Activated effector memory CD4-positive, alpha-beta T cell treated with Interleukin-2 at 50 U/mL for 16 hours (primary cell): ENCODE results near the gene DDC.

Experiments
- DNase-seq: peaks from one replicate; pipeline ENCODE4 v3.0.0-alpha.2; 2020

Gene DDC

DNA sequence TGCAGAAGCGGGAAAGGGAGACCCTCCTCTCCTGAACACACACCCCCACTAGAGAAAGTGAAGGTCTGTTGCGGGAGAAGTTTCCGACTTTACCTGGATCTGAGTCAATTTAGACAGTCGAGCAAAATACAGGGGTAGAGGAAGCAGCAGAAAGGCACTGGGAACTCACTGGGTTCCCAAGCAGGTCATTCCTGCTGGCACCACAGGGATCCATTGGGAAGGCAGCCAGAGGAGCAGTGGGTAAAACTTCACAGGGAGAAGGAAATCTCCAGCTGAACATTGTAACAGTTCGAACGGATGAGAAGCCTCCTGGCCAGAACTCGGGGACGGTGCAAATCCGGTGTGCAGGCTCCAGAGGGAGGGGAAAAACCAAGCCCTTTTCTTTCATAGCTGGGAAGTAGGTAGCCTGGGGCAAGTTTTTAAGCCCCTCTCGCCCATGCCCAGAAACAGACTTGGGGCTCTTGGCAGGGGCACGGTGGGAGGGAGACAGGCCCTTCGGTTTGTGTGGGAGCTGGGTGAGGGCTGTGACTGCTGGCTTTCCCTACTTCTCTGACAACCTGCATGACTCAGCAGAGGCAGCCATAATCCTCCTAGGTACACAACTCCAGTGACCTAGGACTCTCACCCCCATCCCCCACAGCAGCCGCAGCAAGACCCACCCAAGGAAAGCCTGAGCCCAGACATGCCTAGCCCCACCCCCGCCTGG, 51.9 kb downstream of the DDC start:
- DNase-seq, result no peak

DNA sequence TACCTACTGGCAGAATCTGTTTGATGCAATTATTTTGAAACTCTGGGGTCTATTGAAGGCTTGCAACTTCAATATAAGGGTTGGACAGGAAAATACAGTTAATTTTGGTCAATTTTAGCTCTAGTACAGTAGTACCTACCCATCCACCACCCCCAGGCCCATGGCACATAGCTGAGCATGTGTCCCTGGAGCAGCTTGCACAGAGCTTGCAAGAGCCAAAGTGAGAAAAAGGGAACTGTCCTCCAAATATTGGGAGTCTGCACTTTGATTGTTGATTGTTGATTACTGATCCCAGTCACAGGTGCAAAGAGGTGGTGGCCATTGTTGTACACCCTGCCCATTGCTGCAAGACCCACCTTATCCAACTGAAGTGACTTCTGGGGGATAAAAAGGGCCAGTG, 52.8 kb downstream of the DDC start:
- no peak for DNase-seq

DNA sequence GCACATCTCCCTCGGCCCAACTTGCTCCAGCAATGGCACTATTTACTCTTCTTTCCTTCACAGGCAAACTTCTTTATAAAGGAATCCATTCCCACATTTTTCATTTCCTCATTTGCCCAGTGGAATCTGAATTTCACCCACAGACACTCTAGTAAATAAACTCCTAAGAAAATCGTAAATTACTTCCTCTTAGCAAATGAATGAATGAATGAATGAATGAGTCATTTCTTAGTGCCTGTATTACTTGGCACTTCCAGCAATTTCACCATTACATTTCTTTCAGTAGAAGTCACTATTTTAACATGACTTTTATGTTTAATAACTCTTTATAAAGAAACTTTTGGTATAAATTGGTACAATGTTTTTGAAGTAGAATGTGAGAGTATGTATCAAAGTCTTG, 55.7 kb downstream of the DDC start:
- DNase-seq, result no peak

DNA sequence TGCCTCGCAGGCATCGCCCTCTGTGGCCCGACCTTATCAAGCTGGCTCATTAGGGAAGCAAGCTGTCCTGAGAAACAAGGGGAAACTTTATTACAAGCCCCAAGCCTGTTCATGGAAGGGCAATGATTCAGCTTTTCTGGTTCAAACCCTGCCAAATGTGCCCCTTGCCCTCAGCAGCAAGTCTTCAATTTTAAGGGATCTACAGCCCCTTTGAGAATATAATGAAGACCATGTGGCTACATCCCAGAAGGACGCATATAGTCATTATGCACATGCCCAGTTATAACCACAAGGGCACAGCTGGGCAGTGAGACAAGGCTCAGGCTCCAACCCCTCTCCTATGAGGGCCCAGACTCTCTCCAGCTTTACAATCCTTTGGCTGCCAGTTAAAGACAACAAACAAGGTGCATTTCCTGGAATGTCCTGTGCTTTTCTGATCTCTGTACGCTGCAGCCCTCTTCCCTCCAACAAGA, 56.7 kb downstream of the DDC start:
- no peak for DNase-seq

DNA sequence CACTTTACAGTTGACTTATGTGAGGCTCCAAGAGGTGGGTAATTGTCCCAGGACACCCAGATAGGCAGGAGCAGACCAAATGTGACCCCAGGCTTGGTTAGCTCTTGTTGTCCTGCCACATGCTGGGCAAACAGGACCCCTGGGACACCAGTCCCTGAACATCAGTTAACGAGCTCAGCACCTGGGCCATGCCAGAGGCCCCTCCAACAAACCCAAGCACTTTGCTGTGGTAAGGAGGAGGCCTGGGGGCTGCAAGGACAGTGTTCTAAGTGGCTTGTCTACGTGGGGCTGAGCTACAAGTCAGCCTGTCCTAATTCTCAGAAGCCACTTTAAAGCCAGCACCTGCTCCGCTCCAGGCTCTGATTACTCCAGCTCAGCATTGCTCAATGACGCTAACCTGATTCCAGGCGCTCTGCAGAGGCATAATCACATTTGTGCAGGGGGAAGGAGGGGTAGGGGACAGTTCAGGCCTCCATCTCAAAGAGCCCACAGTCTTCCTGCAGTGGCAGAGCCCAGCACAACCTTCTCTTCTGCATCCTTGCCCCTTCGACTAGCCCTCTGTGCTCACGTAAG, 57.2 kb downstream of the DDC start:
- no peak for DNase-seq

DNA sequence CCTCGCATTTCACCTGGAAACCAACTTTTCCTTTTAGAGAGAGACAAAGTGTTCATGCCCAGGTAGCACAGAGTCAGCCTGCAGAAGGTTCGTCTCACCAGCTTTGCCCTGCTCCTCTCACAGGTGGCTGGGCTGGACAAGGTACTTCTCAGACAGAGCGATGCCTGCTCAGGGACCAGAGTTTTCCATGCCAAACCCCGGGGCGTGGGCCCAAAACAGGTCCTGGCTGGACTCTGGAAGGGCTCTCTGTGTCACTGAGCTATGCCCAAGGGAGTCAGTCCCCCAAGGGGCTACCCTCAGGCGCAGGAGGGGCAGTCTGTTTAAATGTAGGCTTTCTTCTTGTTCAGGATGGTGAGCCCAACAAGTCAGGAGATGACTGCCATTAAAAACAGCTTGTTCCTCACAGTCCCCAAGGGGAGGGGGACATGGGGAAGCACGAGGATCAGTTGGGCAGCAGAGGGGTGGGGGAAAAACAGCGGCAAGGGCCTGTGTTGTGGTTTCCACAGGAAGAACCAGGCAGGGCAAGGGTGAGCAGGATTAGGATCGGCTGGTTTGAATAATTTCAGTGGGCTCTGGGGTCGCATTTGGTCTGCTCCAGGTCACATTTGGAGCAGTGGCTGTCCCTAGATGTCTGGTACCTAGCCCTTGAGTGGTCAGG, 59.5 kb downstream of the DDC start:
- no peak for DNase-seq

DNA sequence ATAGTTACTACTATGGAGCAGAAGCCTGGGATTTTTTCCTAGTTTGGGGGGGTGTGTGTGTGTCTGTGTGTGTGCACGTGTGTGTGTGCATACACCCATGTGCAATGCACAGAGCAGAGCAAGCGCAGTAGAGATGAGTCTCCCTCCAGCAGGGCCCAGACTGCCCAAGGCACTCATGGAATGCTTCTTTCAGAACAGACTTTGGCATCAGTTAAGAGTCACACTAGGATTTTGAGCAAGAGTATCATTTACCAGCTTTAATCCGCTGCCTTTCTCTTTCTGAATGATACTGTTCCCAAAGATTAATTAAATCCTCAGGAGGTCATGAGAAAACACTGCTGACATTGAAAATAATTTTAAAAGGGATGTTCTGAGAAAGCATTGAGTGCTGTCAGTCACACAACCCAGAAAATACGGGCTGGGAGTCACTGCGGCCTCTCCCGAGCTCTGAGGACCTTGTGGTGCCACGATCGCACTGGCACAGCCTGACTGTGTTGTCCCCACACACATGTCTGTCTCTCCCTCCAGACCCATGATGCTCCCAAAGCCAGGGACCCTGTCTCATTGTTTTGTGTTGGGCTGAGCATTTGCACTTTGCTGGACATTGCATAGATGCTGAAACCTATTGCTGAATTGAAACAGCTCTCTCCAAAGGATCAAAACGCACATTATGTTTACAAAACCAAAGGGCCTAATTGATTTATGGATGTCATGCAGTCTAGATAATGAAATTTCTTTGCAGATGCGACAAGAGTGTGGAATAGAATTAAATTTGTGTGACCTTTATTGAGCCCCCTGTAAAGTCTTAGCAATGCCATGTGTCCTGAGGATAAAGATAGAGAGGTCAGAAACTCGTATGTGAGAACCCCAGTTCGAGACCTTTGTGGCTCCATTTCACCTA, 60.3 kb downstream of the DDC start:
- no peak for DNase-seq

DNA sequence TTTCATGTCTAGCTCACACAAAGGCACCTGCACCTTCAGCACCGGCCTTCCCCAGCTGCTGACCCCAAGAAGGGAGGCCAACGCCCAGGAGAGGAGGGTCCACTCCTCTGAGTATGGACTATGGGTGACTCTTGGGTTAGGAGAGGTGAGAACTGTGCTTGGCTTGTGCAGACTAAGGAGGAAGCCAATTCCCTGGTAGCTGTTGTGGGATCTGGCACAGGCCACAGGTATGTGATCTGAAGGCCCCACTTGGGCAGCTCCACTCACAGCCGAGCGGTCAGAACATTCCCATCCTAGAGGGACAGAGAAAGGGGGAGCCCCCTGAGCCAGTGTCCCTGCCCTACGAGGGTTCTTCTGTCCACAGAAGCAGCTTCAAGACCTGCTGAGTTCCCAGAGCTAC, 62.3 kb downstream of the DDC start:
- no peak for DNase-seq

DNA sequence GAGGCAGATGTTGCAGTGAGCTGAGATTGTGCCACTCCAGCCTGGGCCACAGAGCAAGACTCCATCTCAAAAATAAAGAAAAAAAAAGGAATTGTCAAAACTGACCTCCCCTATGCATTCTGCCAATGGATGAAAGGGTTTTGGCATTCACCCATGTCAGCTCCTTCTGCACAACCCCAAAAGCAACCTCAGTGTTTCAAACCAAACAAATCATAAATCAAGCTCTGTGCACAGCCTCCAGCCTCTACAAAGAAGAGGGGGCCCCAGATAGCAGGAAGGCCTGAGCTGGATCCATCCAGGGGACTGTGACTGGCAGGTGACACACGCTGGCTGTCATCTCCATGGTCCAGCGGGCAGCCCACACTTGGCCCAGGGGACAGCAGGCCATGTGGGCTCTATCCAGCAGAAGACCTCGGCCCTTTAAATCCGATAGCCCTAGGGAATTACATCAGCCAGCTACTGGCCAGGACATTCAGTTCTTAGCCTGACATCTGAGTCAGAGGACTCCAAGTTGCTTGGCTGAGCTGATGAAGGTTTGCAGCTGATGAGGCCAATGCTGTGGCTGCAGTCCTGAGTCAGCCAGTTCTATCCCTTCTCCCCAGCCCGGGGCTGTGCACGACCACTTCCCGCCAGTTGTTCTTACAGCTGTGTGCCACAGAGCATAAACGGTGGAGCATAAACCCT, 63.1 kb downstream of the DDC start:
- DNase-seq, result no peak

DNA sequence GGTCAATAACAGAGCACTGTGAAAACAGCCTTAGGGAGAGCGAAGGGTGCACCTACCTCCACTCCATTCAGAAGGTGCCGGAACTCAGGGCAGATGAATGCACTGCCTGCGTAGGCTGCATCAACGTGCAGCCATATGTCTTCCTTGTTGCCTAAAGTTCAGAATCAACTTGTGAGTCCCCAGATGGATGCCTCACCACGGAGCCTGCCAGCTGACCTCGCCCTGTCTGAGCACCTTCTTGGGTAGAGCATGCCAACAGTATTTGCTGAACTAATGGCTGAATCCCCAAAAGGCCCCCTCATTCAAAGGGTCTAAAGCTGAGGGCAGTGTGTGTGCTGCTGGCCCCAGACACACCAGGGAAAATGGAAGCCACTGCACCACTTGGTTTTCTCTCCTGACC, 66.1 kb downstream of the DDC start:
- DNase-seq, result no peak

DNA sequence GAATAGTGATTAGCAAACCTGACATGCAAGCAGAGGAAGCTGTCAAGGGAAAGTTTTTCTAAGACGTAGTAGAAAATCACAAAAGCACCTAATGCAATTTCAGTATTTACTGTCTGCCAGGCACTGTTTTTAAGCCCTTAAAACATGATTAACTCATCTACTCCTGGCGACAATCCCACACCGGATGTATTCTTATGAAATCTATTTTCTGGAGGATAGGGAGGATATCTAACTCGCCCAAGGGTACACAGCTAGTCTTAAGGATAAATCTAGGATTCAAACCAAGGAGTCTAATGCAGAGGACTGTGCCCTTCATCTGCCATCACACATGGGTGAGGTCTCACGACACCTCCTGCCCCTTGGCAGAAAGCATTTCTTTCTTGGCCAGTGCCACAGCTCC, 67.2 kb downstream of the DDC start:
- no peak for DNase-seq

DNA sequence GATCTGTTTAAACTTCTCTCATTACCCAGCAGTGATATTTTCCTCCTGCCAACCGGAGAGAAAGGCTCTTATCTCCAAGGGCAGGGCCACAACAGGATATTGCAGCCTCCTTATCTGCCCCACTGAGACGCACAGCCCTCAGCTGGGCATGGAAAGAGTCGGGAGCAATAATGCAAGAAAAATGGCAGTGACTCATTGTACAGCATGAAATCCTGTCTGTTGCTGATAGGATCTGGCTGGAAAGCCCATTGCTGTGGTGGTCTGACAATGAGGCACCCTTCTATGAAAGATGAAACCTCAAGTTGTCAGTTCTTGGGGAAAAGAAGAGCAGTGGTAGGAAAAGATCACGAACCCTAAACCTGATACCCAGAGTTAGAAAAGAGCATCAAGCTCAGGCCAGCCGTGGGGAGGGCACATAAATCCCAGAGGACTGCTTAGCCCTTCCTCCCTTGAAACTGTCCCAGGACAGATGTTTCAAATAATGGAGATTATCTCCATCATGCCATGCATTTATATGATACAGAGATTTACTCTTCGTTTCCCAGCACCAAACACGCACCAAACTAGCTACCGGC, 68.0 kb downstream of the DDC start:
- no peak for DNase-seq

DNA sequence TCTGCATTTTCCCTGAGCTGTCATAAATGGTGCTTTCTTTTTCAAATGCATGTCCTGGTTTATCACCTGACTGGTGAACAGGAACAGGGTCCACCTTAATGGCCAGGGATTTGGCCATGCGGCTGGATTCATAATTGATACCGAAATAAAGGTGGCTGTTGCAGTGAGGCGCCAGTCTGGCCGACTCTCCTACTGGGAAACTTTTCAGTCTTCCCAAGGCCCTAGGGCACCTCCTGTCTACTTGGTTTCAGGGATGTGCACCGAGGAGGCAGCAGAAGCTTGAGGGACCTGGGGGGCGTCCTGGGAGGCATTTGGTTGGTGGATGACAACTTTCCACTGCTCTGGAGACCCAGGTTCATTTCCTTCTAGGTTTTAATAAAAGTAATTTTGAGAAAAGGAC, 68.6 kb downstream of the DDC start:
- no peak for DNase-seq

DNA sequence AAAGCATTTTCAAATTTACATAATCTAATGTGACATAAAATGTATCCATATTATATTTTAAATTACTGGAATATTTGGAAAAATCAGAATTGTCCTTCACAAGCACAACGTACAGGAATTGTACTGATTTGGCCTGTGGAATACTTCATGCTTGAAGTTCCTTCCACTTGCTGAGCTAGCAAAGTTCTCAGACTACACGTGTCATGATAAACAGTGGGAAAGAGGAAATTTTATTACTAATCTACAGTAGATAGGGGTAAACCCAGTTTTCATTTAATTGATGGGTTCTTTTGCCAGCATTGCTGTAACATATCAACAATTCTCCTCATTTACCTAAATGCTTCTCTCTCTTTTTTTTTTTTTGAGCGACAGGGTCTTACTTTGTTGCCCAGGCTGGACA, 69.5 kb downstream of the DDC start:
- DNase-seq, result no peak

DNA sequence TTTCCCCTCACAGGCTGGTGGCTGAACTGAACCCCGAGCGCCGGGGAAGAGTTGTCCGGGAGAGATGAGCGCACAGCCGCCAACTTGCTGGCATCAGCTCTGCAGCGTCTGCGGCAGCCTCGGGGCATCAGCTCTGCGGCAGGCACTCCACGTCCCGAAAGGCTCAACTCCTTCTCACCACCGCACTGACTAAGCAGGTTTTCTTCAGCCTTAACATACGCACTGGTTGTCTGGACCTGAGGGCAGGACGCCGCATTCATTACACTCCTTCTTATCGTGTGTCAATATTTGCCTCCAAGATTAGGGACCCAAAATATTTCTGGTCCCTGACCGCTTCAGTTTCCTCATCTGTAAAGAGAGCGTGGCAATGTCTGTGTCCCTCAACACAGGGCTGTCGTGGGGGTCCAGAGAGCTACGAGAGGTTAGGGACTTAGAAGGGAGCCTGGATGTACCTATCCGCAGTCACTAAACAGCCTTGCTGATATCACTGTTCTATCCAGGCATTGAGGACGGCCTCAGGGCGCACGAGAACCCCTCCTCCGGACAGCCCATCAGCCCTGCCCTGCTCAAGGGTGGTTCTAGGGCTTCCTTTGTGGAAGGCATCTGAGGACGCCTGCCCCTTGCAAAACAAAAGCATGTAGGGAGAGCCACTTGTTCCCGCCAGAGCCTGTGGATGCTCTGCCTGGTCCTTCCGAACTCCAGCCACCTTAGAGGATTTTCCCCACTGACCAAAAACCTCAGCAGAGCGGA, 72.3 kb downstream of the DDC start:
- no peak for DNase-seq

DNA sequence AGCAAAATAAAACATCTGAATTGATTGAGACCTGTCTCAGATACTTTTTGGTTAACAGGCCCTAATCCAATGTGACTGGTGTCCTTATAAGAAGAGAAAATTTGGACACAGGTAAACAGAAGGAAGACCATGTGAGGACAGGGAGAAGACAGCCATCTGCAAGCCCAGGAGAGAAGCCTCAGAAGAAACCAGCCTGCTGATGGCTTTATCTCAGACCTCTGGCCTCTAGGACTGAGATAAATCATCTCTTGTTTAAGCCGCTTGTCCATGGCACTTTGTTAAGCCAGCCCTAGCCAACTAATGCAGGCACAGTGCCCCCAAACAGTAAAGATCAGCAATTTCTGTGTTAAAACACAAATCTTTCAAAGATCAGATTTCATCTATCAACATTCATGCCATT, 73.3 kb downstream of the DDC start:
- no peak for DNase-seq

DNA sequence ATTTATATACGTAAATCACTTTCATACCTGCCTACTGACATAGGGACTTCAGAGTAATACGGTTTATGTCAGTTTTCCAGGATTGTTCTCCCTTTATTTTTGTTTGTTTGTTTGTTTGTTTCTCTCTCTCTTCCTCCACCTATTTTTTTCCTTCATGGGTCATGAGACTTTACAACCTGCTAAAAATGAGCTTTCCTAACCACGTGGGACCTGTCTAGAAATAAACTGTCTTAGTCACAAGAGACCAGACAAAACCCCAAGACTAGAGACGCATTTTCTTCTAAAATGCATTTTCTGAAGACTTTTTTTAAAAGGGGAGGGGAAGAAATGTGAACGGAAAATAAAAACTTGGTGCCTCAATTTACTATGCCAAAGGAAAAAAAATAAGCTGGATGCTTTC, 74.0 kb downstream of the DDC start:
- DNase-seq, result no peak

DNA sequence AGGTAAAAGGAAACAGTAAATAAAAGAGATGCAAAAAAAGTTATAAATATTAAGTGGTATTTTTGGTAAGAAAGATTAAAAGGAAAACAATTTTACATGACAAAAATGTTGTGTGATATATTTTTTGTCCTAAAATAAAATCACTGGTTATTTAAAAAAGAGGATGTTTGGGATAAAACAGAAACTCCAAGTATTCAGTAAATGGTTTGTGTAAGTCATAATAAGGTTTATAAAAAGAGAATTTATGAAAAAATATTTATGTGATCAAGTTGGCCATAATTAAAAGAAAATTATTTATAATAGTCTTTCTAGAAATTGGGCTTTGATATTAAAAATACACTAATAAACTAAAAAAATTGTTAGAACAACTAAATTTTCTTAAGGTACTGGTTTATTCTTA, 76.8 kb downstream of the DDC start:
- no peak for DNase-seq

DNA sequence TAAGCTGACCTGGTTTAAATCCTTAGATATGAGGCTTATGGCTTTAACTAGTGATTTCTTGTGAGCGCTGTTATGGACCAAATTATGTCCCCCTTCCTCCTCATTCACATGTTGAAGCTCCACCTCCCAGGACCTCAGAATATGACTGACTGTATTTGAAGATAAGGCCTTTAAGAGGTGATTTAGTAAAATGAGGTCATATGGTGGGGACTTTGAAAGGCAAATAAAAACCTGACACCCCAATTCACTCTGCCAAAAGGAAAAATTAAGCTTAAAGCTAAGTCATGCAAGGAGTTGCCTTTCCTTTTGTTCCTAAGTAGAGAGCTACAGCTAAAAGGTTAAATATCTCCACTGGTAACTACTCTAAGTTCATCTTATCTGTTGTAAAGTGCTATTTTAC, 78.7 kb downstream of the DDC start:
- no peak for DNase-seq

DNA sequence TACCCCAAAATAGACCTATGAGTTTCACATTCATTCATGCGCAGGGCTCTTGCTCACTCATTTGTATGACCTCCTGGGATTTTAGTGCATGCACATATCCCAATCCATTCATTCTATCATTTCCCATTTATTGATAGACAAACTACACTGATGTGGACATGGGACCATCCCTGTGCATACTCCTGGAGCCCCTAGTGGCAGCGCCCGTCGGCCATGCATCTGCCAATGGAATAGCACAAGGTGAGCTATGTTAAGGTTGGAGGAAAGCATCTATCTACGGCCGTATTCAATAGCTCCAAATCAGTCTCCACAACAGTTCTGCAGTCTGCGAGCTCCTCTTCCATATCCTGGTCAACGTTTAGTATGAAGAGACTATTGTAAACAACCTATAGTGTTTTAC, 83.3 kb downstream of the DDC start:
- DNase-seq, result no peak

DNA sequence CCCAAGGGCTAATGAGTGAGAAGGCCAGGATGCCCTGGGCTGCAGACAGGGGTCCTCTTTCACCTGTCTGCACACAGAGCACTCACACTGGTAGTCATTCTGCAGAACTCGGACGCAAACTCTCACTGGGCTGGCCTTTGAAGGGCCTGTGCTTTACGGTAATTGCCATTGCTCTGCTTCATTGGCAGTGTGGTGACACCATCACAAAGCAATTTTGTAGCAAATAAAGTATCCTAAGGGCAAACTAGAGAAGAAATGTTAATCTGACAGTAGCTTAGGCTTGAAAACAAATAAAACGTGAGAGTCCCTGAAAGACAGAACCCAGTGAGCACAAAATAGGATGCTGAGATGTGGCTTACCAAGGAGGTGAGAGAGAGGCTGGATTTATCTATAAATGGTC, 84.4 kb downstream of the DDC start:
- DNase-seq, result no peak
